M059J (cell line): ENCODE results near the gene KCNMB2. TPM values are rescaled to one million over a fixed set of nuclear protein-coding genes. Genes with fewer than 3 reads are reported as not detected.

Source experiments
- DNase-seq: peaks from one replicate; pipeline ENCODE4 v3.0.0-alpha.2; 2012; ENCODE audit warnings: low read depth
- total RNA-seq: library from RNA; depleted of rRNA; stranded (reverse); fragments of >200 nt; shearing (Covaris generic); gene quantifications from 2 replicates; pipeline ENCODE4 v1.2.3, GENCODE V29; 2014

Gene KCNMB2
- total RNA-seq, 1 experiment from 2014 or later = 7.9 TPM

DNA sequence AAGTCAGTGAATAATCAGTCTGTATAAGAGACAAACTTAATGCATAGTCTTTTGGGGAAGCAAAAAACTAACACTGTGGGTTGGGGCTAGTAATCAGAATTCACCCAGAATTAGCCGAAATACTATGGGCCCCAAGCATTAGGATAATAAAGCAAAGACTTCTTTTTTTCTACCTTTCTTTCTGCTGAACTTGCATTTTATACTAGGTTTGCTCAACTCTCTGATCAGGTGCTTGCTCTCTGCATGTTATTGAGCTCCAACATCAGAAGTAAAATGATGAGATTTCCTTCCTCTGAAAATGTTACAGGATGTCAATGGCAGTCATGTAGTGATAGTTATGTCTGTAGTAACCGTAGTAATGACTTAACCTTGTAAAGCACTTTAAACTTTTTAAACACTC, 216.6 kb downstream of the KCNMB2 start:
- DNase-seq = no peak

DNA sequence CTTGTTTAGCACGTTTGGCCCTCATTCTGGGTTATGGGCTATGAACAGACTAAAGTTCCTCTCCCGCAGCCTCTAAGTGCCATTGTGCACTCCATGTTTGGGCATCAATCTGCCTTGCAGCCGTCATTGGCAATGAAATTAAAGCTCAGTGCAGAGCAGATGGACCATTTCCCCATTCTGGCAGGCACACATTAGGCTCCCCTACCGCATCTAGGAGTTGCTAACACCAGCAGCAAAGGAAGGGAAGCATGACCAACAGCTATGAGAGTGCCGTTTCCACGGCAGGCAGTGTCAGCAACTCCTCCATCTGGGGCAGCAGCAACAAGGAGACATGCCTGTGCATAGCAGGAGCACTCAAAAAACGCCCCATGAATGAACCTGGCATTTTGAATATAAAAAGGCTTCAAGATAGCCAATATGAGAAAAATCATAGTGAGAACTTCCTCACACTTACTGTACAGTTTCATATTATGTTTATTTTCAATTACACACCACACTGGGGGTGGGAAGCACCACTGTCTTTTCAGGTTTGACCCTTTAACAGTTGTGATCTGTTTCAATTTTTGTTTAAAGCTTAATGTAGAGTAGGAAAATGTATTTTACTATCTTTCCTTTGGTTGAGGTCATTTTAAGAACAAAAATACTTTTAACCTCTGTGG, 218.7 kb downstream of the KCNMB2 start:
- DNase-seq = peak; percentile 25

DNA sequence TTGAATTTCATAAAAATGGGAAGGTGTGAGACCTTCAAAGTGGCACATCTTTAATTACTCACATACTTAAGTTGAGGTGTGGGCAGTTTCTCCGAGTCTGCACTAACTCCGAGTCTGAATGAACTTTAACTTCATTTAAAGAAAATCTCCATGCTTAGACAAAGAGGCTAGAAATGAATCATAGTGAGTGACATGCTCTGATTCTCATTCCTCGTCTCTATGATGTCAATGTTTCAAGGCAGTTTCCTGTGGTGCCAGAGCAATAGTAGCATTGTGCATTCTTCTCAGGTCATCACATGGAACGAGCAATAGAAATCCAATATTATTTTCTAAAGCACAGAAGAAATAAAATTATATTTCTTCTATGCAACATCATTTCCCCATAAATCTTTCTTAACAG, 224.8 kb downstream of the KCNMB2 start:
- DNase-seq = peak; percentile 34

DNA sequence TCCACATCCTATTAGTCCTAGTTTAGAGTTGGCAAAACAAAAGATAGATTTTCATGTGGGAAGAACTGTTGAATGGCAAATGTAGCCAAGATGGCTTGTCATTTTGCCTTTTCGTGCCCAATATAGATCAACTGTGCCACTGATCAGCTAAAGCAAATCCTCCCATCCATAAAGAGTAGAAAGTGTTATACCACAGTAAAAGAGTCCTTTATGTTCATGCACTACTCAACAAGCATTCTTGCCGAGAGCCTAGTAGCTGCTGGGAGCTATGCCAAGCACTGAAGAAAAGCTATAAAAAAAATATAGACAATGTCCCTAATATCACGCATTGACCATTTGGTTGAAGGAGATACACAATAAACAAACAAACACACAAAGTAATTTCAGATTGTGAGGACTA, 225.2 kb downstream of the KCNMB2 start:
- DNase-seq = no peak

DNA sequence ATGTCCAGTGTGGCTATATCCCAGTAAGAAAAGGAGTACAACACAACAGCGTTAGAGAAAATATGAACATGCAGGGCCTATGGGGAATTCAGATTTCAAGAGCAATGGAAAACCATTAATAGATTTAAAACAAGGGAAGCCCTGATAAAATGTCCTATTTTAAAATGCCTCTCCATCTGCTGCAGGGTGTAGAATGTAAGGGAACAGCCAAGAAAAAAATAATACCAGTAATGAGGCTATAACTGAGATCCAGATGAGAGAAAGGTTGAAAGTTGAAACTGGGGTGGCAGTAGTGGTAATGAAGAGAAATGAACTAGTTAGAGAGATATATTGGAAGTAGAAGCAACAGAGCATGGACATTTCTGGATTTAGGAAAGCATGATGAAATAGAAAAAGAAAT, 226.1 kb downstream of the KCNMB2 start:
- no peak for DNase-seq

DNA sequence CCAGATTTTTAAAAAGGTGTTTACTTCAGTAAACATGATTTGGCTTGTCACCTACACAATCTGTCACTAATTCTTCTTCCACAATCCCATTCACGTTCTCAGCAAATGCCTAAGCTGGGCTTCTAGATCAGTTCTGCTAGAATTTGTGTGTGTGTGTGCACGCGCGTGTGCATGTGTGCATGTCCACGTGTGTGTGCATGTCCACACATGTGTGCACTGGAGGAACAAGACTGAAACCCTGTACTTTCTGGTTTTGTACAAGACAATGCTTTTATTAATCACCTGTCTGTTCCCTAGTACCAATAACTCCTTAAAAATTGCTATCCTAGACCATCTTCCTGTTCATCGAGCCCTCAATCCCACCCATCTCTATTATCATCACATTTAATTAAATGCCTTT, 229.2 kb downstream of the KCNMB2 start:
- DNase-seq = no peak

DNA sequence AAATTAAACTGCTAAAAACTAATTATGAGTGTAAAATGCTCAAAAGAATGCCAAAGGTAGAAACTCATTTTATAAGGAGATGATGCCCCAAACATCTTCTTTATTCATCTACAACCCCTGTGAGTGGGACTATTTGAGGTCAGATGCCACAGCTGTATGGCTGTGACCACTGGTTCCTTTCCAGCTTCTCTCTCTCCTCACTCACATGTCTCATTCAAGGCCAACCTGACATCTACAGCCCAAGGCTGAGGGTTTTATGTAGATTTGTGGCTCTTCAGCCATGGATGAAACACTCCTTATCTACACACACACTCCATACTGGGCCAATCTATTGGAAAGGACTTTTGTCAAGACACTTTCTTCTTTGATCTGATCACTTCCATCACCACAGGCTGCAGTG, 231.3 kb downstream of the KCNMB2 start:
- DNase-seq = no peak

DNA sequence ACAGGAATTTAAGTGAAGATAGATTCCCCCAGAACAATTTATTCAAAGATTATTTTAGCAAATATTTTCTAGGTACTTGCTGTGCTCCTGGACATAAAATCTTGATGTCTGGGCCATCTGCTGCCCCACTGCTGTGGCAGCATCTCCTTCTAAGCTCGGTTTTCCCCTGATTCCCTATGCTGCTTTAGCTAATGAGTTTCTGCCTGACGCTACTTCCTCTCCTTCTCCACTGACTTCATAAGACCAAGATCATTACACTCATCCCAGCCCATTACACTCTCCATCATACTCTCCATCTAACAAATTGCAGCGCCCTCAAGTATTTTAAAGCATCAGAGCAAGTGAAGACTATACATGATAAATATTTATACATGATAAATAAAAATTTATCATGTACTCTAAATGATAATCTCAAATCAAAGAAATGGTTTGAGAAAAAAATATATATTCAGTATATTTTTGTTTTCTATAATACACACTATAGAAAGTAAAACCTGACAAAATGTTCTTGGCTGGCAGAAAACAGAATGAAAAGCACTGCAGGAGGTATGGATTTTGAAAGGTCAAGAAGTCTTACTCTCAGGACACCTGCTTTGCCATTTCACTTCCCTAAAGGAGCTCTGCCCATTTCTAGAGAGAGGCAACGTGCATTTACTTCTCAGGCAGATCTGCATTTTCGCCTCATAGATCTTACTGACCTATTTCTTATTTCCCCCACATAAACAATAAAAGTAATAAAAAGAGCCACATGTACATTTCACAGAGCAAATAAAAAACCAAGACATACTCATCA, 232.0 kb downstream of the KCNMB2 start:
- no peak for DNase-seq

DNA sequence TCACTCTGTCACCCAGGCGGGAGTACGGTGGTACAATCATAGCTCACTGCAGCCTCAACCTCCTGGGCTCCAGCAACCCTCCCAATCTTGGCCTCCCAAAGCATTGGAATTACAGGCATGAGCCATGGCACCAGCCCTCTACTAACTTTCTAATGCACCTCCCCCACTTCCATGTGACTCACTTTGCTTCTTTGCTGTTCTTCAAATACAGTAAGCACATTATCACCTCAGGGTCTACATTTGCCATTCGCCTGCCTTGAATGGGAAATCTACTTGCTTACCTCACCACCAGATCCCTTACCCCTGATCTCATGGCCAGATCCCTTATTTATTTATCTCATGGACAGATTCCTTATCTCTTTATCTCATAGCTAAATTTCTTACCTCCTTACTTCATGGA, 235.3 kb downstream of the KCNMB2 start:
- peak; percentile 34 for DNase-seq

DNA sequence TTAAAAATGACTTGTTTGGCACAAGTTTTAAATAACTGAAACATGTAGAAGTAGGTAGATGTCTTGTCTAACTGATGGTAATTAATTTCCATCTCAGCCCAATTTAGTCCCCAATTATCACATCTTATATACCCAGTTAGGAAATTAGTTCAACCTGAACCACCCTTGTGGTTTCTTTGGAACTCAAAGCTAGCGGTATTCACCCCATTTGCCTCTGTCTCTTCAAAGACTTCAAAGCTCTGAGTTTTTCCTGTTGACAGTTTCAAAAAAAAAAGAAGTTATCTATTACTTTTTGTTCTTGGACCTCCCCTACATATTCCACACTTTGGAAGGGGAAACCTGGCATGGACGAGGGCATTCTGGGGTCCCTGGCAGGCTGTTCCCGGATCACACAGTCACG, 236.5 kb downstream of the KCNMB2 start:
- no peak for DNase-seq

DNA sequence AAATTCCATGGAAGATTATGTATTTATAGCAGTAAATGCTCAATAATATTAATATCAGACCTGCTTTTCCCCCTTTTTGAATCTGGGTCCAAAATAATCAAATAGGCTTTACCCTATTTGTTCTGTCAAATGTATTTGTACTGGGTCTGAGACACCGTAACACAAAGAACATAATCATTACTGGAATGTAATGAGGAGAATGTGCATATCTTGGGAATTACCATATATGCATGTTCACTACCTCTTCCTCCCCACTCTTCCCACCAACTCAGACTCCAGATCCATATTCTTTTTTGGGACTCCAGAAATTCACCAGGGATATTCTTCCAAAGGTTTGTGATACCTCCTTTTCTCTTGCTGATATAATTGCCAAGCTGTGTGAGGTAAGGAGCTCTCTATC, 237.1 kb downstream of the KCNMB2 start:
- no peak for DNase-seq

DNA sequence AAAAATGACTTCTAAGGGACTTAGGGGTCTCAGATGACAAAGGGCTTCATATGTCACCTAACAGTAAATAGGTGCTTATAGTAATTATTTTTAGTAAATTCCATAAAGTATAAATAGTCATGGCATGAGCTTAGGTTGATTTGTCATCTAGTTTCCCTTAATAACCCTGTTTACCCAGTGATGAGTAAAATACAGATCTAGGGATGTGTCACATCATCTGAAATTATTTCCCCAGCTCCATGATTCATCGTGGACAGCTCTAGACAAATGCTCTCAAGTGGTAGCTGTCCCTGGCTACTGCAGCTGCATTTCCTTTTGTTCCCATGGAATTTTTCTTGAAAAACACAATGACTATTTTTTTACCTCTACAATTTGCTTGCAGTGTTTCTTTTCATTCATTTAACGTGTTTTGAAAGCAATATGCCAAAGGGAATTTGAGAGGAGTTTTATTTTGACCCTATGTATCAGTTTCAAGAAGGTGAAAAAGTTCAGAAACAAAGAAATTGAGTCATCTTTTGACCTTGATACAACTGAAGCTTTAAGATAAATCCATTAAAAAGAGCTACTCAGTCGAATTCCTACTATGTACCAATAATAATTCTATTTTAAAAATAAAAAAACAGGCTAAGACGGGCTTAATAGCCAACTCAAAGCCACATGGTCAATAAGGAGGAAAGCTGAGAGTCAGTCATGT, 241.6 kb downstream of the KCNMB2 start:
- DNase-seq = peak; percentile 86

DNA sequence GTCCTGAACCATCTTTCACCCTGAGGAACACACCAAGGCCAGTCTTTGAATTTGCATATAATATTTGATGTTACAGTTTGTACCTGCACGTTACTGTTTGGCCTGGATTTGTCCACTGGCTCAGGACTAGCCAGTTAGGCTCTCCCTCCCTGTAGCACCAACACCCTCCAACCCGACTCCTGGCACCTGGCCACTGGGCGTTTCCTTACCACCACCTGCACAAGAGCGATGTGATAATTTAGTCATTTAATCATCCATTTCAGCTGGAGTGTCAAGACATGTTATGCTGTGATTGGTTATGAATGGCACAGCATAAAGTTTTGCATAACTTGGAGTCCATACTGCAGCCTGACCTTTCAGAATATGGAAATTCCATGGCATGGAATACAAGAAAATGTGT, 242.4 kb downstream of the KCNMB2 start:
- DNase-seq = no peak

DNA sequence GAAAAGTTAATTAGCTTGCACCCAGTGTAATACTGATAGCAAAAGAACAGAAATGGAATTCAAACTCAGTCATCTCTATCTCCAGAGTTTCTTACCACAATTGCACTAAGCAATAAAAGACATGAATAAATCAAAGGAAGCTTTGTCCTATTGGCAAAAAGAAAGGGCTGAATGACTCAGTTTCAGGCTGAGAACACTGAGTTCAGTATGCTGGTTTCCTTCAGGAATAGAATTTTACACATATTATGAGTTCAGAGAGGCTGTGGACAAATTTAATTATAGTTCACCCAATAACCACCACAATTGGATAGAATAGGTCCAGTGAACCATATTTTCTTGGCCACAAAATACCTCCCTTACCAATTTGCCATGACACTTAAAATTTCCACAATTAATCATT, 249.7 kb downstream of the KCNMB2 start:
- peak; percentile 54 for DNase-seq

DNA sequence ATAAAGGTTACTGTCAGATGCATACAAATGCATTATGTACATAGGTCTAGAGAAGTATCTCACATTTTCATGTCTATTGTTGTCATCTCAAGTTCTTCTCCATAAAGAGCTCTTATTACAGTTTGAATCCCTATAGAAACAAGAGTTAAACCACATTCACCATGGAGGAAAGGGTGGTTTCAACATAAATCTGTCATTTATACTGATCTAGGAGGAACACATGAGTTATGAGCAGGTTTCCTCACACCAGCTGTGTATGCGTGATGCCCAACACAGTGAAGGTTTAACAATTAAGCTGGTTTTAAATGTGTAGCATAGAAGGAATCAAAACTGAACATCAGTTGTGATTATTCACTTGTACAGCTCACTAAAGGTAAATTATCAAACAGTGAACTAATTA, 251.7 kb downstream of the KCNMB2 start:
- DNase-seq = no peak

DNA sequence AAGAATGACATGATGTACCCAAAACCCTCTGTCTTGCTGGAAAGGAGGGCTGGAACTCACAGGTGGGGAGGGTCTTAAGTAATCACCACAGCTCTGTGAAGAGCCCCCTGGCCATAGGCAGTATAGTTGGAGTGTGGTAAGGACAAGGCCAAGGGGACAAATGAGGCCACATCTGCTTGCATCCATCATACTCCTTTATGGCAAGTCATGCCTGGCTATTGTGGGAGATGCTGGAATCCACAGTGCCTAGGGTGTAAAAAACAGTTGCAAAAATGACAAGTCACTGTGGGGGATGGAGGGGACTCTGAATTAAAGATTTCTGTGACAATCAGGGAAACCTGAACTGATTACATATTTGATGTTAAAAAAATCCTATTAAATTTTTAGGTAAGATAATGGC, 258.5 kb downstream of the KCNMB2 start:
- no peak for DNase-seq

DNA sequence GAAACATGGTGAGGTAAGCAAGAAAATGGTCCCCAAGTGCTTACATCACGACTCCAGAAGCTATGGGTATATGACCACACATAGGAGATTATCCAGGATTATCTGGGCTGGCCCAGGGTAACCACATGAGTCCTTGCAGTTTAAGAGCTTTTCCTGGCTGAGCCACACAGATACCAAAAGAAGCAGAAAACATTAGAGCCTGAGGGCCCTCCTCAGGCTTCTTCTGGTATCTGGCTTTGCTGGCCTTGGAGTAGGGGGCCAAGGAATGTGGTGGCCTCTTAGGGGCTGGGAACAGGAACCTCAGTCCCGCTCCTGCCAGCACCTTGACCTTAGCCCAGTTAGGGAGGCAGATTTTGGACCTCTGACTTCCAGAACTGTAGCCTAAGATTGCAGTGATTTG, 259.1 kb downstream of the KCNMB2 start:
- no peak for DNase-seq

DNA sequence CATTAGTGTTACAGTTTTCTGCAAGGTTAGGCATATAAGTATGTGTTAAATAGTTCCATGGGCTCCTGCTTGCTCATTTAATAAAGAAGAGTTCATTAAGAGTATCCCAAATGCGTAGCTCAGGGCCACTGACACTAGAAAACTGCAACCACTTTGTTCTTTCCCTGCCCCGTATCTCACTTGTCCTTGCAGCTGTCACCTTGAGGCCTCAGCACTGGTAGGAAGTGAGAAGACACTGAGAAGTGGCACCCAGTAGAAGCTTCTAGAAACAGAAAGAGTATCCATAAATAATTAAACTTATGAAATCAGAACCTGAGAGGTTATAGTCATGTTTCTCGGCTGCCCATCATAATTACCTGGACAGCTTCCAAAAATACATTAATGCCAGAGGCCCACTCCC, 266.0 kb downstream of the KCNMB2 start:
- no peak for DNase-seq

DNA sequence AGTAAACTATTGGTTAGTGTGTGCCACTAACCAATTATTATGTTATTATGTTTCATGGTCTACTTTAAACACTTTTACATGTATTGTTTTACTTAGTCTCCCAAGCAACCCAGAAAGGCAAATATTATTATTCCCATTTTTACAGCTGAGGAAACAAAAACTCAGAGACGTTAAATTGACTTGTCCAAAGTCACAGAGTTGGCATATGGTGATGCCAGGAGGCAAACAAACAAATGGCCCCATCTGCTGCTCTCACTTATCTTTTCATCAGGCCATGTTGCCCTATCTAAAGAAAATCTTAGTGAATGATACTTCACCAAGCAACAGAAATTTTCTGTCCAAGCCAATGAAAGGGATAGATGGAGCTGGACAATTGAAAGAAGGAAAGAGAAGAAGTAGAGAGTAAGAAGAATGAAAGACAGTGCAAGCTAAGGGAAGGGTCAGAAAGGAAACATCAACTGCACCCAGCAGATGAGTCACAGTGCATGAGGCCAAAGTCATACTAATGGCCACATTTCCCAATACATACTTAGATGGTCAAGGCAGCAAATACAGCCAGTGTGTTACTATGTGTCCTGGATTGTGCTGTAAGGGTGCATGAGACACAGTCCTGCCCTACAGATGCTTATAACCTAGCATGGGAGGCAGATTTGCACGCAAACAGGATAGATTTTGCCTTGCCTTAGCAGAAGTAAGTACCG, 266.9 kb downstream of the KCNMB2 start:
- DNase-seq = peak; percentile 40

DNA sequence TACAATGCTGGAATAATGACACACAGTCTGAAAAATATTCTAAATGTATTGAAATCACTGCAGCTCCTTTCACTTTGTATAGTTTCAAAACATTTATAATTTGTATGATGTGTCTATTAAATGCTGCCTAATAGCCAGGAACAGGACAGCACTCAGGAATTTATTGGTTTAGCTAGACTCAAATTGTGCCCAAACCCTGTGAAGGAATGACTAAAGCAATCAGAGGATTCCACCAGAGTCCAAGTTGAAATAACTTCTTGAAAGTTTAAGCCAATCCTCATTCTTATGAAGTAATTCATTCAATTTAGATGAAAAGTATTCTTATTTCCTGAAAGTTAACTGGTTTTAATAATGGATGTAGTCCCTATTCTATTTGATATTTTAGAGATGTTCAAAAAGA, 268.4 kb downstream of the KCNMB2 start:
- DNase-seq = no peak

DNA sequence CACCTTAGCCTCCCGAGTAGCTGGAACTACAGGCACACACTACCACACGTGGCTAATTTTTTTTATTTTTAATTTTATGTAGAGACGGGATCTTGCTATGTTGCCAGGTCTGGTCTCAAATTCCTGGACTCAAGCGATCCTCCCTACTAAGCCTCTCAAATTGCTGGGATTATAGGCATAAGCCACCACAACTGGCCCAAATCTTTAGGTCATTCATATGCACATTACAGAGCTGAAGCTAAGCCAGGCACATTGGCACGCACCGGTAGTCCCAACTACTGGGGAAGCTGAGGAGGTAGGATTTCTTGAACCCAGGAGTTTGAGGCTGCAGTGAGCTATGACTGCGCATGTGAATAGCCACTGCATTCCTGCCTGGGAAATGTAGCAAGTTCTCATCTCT, 269.5 kb downstream of the KCNMB2 start:
- no peak for DNase-seq

DNA sequence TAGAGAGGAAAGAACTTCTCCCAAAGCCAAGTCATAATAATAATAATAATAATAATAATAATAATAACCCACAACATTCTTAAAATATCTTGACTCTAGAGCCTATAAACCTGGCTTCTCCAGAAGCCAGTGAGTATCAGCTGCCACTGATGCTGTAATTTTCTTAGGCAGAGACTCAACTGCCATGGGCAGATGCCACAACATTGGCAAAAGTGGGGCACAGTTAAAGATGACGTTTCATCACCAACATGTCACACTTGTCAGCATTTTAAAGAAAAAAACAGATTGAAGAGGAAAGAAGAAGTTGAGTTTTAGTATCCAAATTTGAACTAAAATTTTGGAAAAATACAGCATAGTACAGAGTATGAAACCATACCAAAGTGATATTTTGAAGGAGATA, 270.4 kb downstream of the KCNMB2 start:
- no peak for DNase-seq
